ENCODE measurements around the gene TACR1. TPM values are rescaled to one million over a fixed set of nuclear protein-coding genes. Genes with fewer than 3 reads are reported as not detected.
A peak's percentile ranks its signal among the peaks of the same experiment; 100 is the strongest.

The TACR1 gene
- polyA plus RNA-seq, 1 donor from 2014 or later: 0.78 TPM

DNA sequence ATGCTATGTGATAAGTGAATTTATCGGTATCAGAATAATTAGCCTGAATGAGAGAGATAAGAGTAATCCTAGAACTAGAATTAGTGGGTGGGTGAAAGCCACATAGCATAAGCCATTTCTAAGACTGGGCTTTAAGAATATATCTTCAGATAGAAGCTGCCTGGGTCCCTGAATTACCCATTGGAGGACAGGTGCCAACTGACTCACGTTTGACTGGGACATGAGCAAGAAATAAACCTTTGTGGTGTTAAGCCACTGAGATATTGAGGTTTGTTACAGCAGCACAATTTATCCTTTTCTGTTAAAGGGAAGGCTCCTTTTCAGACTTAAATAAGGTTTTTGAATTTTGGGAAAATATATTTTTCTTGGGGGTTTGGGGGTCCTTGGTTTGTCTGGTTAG is 145.0 kb downstream of the TACR1 start:
- Histone ChIP-seq H3F3A (ENCODE audit: insufficient read depth, low read length, poor library complexity, severe bottlenecking) (no peaks in the 10 kb centered on the region), H3K27me3 (ENCODE audit: insufficient read depth, low read depth, low read length) (no peaks in the 10 kb centered on the region), H3K4me2 (ENCODE audit: low read length) (no peak overlapping the region), H3K79me2 (replicated peaks; ENCODE audit: insufficient read depth, low read length) (no peaks in the 10 kb centered on the region), H3K27ac (ENCODE audit: low read length) (no peak overlapping the region), H3K9ac (ENCODE audit: low read length) (no peak overlapping the region), H3K4me3 (ENCODE audit: low read length) (no peak overlapping the region), H3K36me3 (ENCODE audit: insufficient read depth, low read length) (no peaks in the 10 kb centered on the region), H2AFZ (ENCODE audit: low read depth, low read length) (no peak overlapping the region), H3K9me3 (ENCODE audit: low read length) (no peaks in the 10 kb centered on the region), H4K20me1 (ENCODE audit: insufficient read depth) (no peaks in the 10 kb centered on the region), H3K9me2 (ENCODE audit: insufficient read depth, low read length) (no peaks in the 10 kb centered on the region)
- TF ChIP-seq, protein P1, sequence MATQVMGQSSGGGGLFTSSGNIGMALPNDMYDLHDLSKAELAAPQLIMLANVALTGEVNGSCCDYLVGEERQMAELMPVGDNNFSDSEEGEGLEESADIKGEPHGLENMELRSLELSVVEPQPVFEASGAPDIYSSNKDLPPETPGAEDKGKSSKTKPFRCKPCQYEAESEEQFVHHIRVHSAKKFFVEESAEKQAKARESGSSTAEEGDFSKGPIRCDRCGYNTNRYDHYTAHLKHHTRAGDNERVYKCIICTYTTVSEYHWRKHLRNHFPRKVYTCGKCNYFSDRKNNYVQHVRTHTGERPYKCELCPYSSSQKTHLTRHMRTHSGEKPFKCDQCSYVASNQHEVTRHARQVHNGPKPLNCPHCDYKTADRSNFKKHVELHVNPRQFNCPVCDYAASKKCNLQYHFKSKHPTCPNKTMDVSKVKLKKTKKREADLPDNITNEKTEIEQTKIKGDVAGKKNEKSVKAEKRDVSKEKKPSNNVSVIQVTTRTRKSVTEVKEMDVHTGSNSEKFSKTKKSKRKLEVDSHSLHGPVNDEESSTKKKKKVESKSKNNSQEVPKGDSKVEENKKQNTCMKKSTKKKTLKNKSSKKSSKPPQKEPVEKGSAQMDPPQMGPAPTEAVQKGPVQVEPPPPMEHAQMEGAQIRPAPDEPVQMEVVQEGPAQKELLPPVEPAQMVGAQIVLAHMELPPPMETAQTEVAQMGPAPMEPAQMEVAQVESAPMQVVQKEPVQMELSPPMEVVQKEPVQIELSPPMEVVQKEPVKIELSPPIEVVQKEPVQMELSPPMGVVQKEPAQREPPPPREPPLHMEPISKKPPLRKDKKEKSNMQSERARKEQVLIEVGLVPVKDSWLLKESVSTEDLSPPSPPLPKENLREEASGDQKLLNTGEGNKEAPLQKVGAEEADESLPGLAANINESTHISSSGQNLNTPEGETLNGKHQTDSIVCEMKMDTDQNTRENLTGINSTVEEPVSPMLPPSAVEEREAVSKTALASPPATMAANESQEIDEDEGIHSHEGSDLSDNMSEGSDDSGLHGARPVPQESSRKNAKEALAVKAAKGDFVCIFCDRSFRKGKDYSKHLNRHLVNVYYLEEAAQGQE (IDR thresholded peaks at IDR 0.05; ENCODE audit: borderline replicate concordance): no peak
- no peak for TF ChIP-seq MXI1 (conservative IDR thresholded peaks at IDR 0.05; ENCODE audit: poor library complexity, severe bottlenecking)
- TF ChIP-seq RAD21 (conservative IDR thresholded peaks at IDR 0.05): no peak
- no peak for TF ChIP-seq POLR2AphosphoS5 (IDR thresholded peaks at IDR 0.05)
- no peak for TF ChIP-seq EP300 (conservative IDR thresholded peaks at IDR 0.05; ENCODE audit: poor library complexity, severe bottlenecking)
- no peak for TF ChIP-seq SMC3 (conservative IDR thresholded peaks at IDR 0.05; ENCODE audit: poor library complexity)
- no peak for TF ChIP-seq EZH2 (IDR thresholded peaks at IDR 0.05; ENCODE audit: borderline replicate concordance, insufficient read depth, low read length, poor library complexity, severe bottlenecking)
- TF ChIP-seq, protein P2, sequence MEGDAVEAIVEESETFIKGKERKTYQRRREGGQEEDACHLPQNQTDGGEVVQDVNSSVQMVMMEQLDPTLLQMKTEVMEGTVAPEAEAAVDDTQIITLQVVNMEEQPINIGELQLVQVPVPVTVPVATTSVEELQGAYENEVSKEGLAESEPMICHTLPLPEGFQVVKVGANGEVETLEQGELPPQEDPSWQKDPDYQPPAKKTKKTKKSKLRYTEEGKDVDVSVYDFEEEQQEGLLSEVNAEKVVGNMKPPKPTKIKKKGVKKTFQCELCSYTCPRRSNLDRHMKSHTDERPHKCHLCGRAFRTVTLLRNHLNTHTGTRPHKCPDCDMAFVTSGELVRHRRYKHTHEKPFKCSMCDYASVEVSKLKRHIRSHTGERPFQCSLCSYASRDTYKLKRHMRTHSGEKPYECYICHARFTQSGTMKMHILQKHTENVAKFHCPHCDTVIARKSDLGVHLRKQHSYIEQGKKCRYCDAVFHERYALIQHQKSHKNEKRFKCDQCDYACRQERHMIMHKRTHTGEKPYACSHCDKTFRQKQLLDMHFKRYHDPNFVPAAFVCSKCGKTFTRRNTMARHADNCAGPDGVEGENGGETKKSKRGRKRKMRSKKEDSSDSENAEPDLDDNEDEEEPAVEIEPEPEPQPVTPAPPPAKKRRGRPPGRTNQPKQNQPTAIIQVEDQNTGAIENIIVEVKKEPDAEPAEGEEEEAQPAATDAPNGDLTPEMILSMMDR (IDR thresholded peaks at IDR 0.05; ENCODE audit: poor library complexity, severe bottlenecking): no peak
- no peak for TF ChIP-seq TAF1 (IDR thresholded peaks at IDR 0.05; ENCODE audit: low read depth)

DNA sequence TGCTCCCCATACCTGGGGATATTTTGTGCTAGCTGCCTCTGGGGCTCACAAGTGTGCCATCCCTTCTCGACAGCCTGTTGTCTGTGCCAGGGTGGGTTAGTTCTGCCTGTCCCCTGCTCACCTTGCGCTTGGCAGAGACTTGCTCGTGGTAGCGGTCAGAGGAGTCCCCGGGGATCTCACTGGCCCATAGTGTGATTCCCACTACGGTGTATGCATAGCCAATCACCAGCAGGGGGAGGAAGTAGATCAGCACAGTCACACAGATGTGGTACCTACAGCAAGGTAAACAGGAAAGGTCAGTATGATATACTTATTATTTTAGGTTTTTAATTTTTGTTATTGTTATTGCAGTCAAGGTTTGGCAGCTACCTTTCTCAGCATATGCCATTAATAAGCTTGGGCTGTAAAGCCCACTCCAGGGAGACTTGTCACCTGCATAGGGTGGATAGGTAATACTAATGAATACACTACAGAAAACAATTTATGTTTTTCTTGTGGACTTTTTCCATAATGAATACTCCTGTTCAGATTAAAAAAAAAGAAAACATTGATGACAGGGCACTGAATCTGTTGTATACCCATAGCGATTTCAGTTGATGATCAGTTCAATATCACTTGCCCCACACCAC is 145.7 kb downstream of the TACR1 start:
- no peak overlapping the region for H2AFZ ChIP-seq (ENCODE audit: low read depth, low read length)
- no peaks in the 10 kb centered on the region for H3K9me2 ChIP-seq (ENCODE audit: insufficient read depth, low read length)
- TF ChIP-seq, protein P1 (IDR thresholded peaks at IDR 0.05; ENCODE audit: borderline replicate concordance): no peak
- TF ChIP-seq SMC3 (conservative IDR thresholded peaks at IDR 0.05; ENCODE audit: poor library complexity) (peak; percentile 76), RAD21 (conservative IDR thresholded peaks at IDR 0.05) (peak; percentile 73)
- TF ChIP-seq, protein P2 (IDR thresholded peaks at IDR 0.05; ENCODE audit: poor library complexity, severe bottlenecking): peak; percentile 70
- no peaks in the 10 kb centered on the region for H3K9me3 ChIP-seq (ENCODE audit: low read length)
- H3K79me2 ChIP-seq (replicated peaks; ENCODE audit: insufficient read depth, low read length): no peaks in the 10 kb centered on the region
- H3K4me2 ChIP-seq (ENCODE audit: low read length): no peak overlapping the region
- no peaks in the 10 kb centered on the region for H3K27me3 ChIP-seq (ENCODE audit: insufficient read depth, low read depth, low read length)
- H3K36me3 ChIP-seq (ENCODE audit: insufficient read depth, low read length): no peaks in the 10 kb centered on the region
- no peaks in the 10 kb centered on the region for H3F3A ChIP-seq (ENCODE audit: insufficient read depth, low read length, poor library complexity, severe bottlenecking)
- H3K9ac ChIP-seq (ENCODE audit: low read length): no peak overlapping the region
- H4K20me1 ChIP-seq (ENCODE audit: insufficient read depth): no peaks in the 10 kb centered on the region
- H3K4me3 ChIP-seq (ENCODE audit: low read length): no peak overlapping the region
- no peak overlapping the region for H3K27ac ChIP-seq (ENCODE audit: low read length)
